Natural killer cell (primary cell): ENCODE results near the gene RNF220. TPM values are rescaled to one million over a fixed set of nuclear protein-coding genes. Genes with fewer than 3 reads are reported as not detected.

Source experiments
- ATAC-seq, 3 donors: fragments of 150-1000 bp in 2 of 3; fragments of 200-7000 bp in 1 of 3; cut with Tn5 transposase; 1 replicate in 1 of 3; 2 replicates in 2 of 3; pipeline ENCODE4 v1.10.0; 2021; ENCODE audit warnings: mild to moderate bottlenecking in 2 of 3, moderate library complexity in 2 of 3
- DNase-seq, 2 donors: peaks; one replicate each; pipeline versions ENCODE4 v3.0.0 to v3.0.0-alpha.2; 2013 to 2021; ENCODE audit warnings: mixed read lengths in 1 of 2
- H3K27ac ChIP-seq: one replicate; pipeline ENCODE4 v1.5.1; 2013; ENCODE audit warnings: mild to moderate bottlenecking, low read length
- H3K27me3 ChIP-seq: one replicate; pipeline ENCODE4 v1.6.1; 2013; ENCODE audit warnings: low read length; ENCODE audit not compliant: control insufficient read depth, insufficient read depth
- H3K36me3 ChIP-seq: one replicate; pipeline ENCODE4 v1.6.1; 2013; ENCODE audit warnings: low read length; ENCODE audit not compliant: control insufficient read depth, insufficient read depth
- H3K4me1 ChIP-seq: one replicate; pipeline ENCODE4 v1.6.1; 2013; ENCODE audit warnings: low read length; ENCODE audit not compliant: control insufficient read depth, insufficient read depth
- H3K4me3 ChIP-seq: one replicate; pipeline ENCODE4 v1.5.1; 2013; ENCODE audit warnings: low read length
- H3K9me3 ChIP-seq: one replicate; pipeline ENCODE4 v1.6.1; 2013; ENCODE audit warnings: low read length; ENCODE audit not compliant: control insufficient read depth, insufficient read depth
- H3K27ac Mint-ChIP-seq, 2 donors: one replicate each; pipeline ENCODE4 v1.8.0; 2022; ENCODE audit warnings: mild to moderate bottlenecking in 2 of 2, mixed read lengths in 2 of 2, moderate library complexity in 1 of 2
- H3K27me3 Mint-ChIP-seq, 2 donors: one replicate each; pipeline ENCODE4 v1.8.0; 2022; ENCODE audit warnings: low read depth in 2 of 2, mixed read lengths in 2 of 2
- H3K36me3 Mint-ChIP-seq: one replicate; pipeline ENCODE4 v1.8.0; 2022; ENCODE audit warnings: mixed read lengths
- H3K4me1 Mint-ChIP-seq, 2 donors: one replicate each; pipeline ENCODE4 v1.8.0; 2022; ENCODE audit warnings: mixed read lengths in 2 of 2
- H3K4me3 Mint-ChIP-seq: one replicate; pipeline ENCODE4 v1.8.0; 2022; ENCODE audit warnings: mild to moderate bottlenecking, moderate library complexity, mixed read lengths
- H3K9me3 Mint-ChIP-seq, 2 donors: one replicate each; pipeline ENCODE4 v1.8.0; 2022; ENCODE audit warnings: mixed read lengths in 2 of 2
- WGBS: methylation state at CpG from one replicate; pipeline ENCODE4 v1.1.7; 2013; ENCODE audit warnings: missing lambda C conversion rate; ENCODE audit not compliant: insufficient coverage; 5-methylcytosine and 5-hydroxymethylcytosine counted together
- intact Hi-C: fragments of 100-400 bp; cut with micrococcal nuclease; formaldehyde crosslinking; loops from one replicate; pipeline ENCODE4 v1.14.2; 2022
- total RNA-seq, 4 donors: library from RNA; stranded (reverse); fragments of 120-200 nt in 1 of 4; gene quantifications; one replicate each; pipeline versions ENCODE4 v1.2.3 to v1.2.4, GENCODE V29; 2013 to 2022
- TF ChIP-seq, protein P1 (sequence below): fragments of 200-600 bp; IDR thresholded peaks from one replicate; pipeline ENCODE4 v1.8.0; 2022; ENCODE audit warnings: antibody characterized with exemption

RNF220 gene
- total RNA-seq, 3 donors from 2014 or later (not counting 1 experiment from before 2014, with no cell fraction given) = 88.5 to 107 (median 105) TPM

DNA sequence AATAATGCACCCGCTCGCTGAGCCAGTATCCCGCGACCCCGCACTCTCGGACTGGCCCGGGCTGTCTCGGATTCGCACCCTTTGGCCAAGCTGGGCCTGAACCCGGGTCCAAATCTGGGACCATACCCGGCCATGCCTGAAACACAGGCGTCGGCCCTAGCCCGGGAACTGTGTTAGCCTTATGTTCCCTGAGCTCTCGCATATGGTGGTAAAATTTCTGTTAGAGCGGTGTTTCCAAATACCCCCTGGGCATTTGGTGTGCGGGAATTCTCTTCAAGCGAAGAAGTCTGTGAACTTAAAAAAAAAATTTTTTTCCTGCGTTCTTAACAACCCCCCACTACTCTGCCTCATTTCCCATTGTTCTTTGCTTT lies 3.1 kb downstream of the RNF220 start:
- peaks cover 49% of the 10 kb centered on the region for H3K27me3 ChIP-seq
- Mint-ChIP-seq H3K4me1 (peaks cover 23 to 44% of the 10 kb centered on the region in 2 donors), H3K9me3 (no peaks in the 10 kb centered on the region), H3K27ac (no peak overlapping the region), H3K27me3 (peaks cover 10 to 32% of the 10 kb centered on the region in 2 donors), H3K4me3 (peak overlapping the region; percentile 83), H3K36me3 (no peaks in the 10 kb centered on the region)
- no peak overlapping the region for H3K4me3 ChIP-seq
- DNase-seq (peak in 1 of 2 donors; percentile 26), ATAC-seq (no peak)
- WGBS = 6% methylated on average over 16 of the region's 19 CpGs
- no peaks in the 10 kb centered on the region for H3K36me3 ChIP-seq
- TF ChIP-seq, protein P1, sequence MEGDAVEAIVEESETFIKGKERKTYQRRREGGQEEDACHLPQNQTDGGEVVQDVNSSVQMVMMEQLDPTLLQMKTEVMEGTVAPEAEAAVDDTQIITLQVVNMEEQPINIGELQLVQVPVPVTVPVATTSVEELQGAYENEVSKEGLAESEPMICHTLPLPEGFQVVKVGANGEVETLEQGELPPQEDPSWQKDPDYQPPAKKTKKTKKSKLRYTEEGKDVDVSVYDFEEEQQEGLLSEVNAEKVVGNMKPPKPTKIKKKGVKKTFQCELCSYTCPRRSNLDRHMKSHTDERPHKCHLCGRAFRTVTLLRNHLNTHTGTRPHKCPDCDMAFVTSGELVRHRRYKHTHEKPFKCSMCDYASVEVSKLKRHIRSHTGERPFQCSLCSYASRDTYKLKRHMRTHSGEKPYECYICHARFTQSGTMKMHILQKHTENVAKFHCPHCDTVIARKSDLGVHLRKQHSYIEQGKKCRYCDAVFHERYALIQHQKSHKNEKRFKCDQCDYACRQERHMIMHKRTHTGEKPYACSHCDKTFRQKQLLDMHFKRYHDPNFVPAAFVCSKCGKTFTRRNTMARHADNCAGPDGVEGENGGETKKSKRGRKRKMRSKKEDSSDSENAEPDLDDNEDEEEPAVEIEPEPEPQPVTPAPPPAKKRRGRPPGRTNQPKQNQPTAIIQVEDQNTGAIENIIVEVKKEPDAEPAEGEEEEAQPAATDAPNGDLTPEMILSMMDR = no peak
- no peak overlapping the region for H3K27ac ChIP-seq
- intact Hi-C loops = no loop called here
- peaks cover 40% of the 10 kb centered on the region for H3K4me1 ChIP-seq
- H3K9me3 ChIP-seq = no peaks in the 10 kb centered on the region

- H3K4me1 Mint-ChIP-seq = peaks cover 23 to 44% of the 10 kb centered on the region in 2 donors
- TF ChIP-seq, protein P1 = no peak
- no peaks in the 10 kb centered on the region for H3K36me3 ChIP-seq
- no peaks in the 10 kb centered on the region for H3K36me3 Mint-ChIP-seq
- peak in 1 of 2 donors; percentile 46 for DNase-seq
- intact Hi-C loops = no loop called here
- H3K9me3 ChIP-seq = no peaks in the 10 kb centered on the region
- H3K27ac Mint-ChIP-seq = no peak overlapping the region
- no peak overlapping the region for H3K27ac ChIP-seq
- peaks cover 9 to 32% of the 10 kb centered on the region in 2 donors for H3K27me3 Mint-ChIP-seq
- 4% methylated on average over 35 of the region's 37 CpGs for WGBS
- ATAC-seq = no peak
- peak overlapping the region; percentile 83 for H3K4me3 Mint-ChIP-seq
- H3K9me3 Mint-ChIP-seq = no peaks in the 10 kb centered on the region
- no peak overlapping the region for H3K4me3 ChIP-seq
- H3K27me3 ChIP-seq = peaks cover 46% of the 10 kb centered on the region
- H3K4me1 ChIP-seq = peaks cover 40% of the 10 kb centered on the region
Observed at GRCh38 chr1:44408632-44409602, 3.9 kb downstream of the RNF220 start.

DNA sequence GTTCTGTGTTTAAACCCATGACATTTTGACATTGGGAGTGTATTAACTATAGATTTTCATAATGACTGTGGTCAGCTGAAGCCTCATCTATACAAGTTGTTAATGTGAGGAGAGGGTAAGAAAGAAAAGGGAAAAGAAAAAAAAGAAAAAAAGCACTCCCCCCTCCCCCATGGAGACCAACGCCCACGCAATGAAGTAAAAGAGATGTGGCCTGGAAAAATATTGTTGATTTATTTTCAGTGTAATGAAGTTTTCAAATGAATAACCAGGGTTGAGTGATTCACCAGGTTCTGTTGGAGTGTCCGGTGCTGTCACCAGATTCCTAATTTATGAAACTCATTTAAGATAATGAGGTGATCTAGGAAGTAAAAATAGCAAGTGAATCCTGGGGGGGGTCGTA lies 4.7 kb downstream of the RNF220 start:
- no peak overlapping the region for H3K4me3 ChIP-seq
- no peaks in the 10 kb centered on the region for H3K9me3 ChIP-seq
- no peaks in the 10 kb centered on the region for H3K36me3 ChIP-seq
- Mint-ChIP-seq H3K9me3 (no peaks in the 10 kb centered on the region), H3K4me3 (no peak overlapping the region), H3K36me3 (no peaks in the 10 kb centered on the region), H3K27me3 (peaks cover 9 to 32% of the 10 kb centered on the region in 2 donors), H3K4me1 (peaks cover 23 to 43% of the 10 kb centered on the region in 2 donors), H3K27ac (no peak overlapping the region)
- TF ChIP-seq, protein P1 = no peak
- ATAC-seq (no peak), DNase-seq (no peak)
- peaks cover 49% of the 10 kb centered on the region for H3K27me3 ChIP-seq
- intact Hi-C loops = no loop called here
- 25% methylated on average over 1 of the region's 4 CpGs for WGBS
- peaks cover 38% of the 10 kb centered on the region for H3K4me1 ChIP-seq
- H3K27ac ChIP-seq = no peak overlapping the region
